Measurements from ENCODE around the gene PKLR.

Gene PKLR

DNA sequence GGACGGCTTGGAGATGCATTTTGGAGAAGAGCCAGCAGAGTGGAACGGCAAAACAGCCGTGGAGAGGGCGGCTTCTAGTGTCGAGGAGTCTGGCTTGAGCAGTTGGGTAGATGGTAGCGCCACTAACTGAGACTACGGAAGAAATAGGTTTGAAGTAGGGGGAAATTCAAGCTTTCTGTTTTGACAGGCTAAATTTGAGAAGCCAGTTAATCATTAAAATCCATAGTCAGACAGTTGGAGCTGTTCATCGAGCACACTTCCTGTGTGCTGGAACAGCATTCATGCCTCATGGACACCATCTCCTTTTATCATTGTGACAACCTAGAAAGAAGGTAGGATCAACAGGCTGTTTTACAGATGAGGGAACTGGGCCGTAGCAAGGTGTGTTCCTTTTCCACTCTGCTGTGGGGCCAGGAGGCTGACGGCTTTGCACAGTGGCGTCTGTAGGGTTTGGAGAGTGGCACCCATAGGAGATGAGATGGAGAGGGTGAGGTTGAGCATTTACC, 3.4 kb upstream of the PKLR start:
- H3K27me3 ChIP-seq (ENCODE audit: insufficient read depth, low read depth, severe bottlenecking) = no peaks in the 10 kb centered on the region
- H3K9me3 ChIP-seq (ENCODE audit: severe bottlenecking) = no peaks in the 10 kb centered on the region
- DNase-seq = no peak
- H3K36me3 ChIP-seq = peaks cover 4% of the 10 kb centered on the region
- no peak overlapping the region for H3K4me3 ChIP-seq (ENCODE audit: low read depth, low read length)
- TF ChIP-seq, protein P1, sequence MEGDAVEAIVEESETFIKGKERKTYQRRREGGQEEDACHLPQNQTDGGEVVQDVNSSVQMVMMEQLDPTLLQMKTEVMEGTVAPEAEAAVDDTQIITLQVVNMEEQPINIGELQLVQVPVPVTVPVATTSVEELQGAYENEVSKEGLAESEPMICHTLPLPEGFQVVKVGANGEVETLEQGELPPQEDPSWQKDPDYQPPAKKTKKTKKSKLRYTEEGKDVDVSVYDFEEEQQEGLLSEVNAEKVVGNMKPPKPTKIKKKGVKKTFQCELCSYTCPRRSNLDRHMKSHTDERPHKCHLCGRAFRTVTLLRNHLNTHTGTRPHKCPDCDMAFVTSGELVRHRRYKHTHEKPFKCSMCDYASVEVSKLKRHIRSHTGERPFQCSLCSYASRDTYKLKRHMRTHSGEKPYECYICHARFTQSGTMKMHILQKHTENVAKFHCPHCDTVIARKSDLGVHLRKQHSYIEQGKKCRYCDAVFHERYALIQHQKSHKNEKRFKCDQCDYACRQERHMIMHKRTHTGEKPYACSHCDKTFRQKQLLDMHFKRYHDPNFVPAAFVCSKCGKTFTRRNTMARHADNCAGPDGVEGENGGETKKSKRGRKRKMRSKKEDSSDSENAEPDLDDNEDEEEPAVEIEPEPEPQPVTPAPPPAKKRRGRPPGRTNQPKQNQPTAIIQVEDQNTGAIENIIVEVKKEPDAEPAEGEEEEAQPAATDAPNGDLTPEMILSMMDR (IDR thresholded peaks at IDR 0.05; ENCODE audit: low read depth, low read length) = no peak
- H3K27ac ChIP-seq = no peak overlapping the region

DNA sequence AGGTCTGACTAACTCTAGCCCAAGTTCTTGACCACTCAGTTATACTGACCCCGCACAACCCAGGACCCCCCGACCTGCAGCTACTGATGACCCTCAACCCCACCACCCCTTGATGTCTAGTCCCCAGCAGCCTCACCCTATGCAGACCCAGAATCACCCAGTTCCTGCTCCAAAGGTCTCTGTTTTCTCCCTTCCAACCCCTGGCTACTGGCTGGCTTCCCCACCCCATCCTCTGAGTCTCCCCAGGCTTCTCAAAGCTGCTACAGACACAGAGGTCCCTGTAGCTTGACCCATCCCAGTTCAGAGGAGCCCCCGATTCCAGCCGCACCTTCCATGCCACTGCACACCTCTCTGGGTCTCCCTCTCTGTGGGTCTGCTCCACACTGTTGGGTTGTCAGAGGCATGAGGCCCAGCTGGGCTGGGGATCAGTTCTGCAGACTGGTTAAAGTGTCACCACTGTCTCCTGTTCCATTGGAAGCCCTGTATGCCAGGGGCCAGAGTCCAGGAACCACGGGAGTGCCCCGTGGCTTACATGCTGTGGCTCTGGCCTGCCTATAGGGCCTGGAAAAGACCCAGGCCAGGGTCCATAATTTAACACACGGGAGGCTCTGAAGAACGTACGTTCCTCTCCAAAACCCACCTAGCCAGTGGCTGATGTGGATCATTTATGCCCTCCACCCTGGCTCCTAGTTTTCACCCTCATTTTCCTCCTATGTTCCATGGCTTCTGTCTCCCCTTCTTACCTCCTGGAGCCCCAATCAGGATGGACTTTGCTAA, 497 bp downstream of the PKLR start:
- H3K9me3 ChIP-seq (ENCODE audit: severe bottlenecking) = peaks cover 2% of the 10 kb centered on the region
- no peak for DNase-seq
- TF ChIP-seq, protein P1 (IDR thresholded peaks at IDR 0.05; ENCODE audit: low read depth, low read length) = no peak
- H3K4me3 ChIP-seq (ENCODE audit: low read depth, low read length) = no peak overlapping the region
- H3K27ac ChIP-seq = no peak overlapping the region
- H3K36me3 ChIP-seq = no peaks in the 10 kb centered on the region
- H3K27me3 ChIP-seq (ENCODE audit: insufficient read depth, low read depth, severe bottlenecking) = no peaks in the 10 kb centered on the region

- H3K36me3 ChIP-seq = no peaks in the 10 kb centered on the region
- no peaks in the 10 kb centered on the region for H3K27me3 ChIP-seq (ENCODE audit: insufficient read depth, low read depth, severe bottlenecking)
- no peak for DNase-seq
- H3K27ac ChIP-seq = no peak overlapping the region
- peaks cover 2% of the 10 kb centered on the region for H3K9me3 ChIP-seq (ENCODE audit: severe bottlenecking)
- TF ChIP-seq, protein P1 (IDR thresholded peaks at IDR 0.05; ENCODE audit: low read depth, low read length) = no peak
- no peak overlapping the region for H3K4me3 ChIP-seq (ENCODE audit: low read depth, low read length)
Measured at GRCh38 chr1:155300024-155300423, 1.2 kb downstream of the PKLR start.

DNA sequence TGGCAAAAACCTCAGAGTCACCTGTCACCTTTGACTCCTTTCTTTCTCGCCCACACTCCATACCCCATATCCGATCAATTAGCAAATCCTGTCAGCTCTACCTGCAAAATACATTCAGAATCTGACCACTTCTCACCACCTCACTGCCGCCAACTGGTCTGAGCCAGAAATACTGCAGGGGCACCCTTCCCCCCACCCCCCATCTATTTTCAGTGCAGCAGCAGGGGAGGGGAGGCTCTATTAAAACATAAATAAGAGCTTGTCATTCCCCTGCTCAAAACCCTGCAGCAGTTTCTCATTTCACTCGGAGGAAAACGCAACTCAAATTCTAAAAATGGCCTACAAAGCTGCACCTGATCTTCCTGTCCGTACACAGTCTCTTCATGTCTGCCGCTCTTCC, 3.9 kb downstream of the PKLR start:
- Histone ChIP-seq H3K9me3 (ENCODE audit: severe bottlenecking) (peaks cover 2% of the 10 kb centered on the region), H3K36me3 (no peaks in the 10 kb centered on the region), H3K4me3 (ENCODE audit: low read depth, low read length) (no peak overlapping the region), H3K27ac (no peak overlapping the region), H3K27me3 (ENCODE audit: insufficient read depth, low read depth, severe bottlenecking) (no peaks in the 10 kb centered on the region)
- DNase-seq = no peak
- TF ChIP-seq, protein P1 (IDR thresholded peaks at IDR 0.05; ENCODE audit: low read depth, low read length) = no peak

DNA sequence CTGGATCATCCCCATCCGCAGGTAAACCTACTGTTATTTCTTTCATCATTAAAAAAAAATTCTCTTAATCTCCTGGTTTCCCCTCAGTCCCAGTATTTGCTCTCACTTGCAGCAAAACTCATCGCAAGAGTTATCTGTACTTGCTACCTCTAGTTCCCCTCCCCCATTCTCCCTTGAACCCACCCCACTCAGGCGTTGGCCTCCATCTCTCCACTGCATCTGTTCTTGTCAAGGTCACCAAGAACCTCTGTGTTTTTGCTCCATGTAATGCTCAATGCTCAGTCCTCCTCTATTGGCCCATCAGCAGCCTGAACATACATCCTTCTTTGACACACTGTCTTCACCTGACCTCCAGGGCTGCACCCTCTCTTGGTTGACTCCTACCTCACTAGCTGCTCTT, 4.6 kb downstream of the PKLR start:
- Histone ChIP-seq H3K4me3 (ENCODE audit: low read depth, low read length) (no peak overlapping the region), H3K9me3 (ENCODE audit: severe bottlenecking) (peaks cover 2% of the 10 kb centered on the region), H3K36me3 (no peaks in the 10 kb centered on the region), H3K27ac (no peak overlapping the region), H3K27me3 (ENCODE audit: insufficient read depth, low read depth, severe bottlenecking) (no peaks in the 10 kb centered on the region)
- DNase-seq = no peak
- TF ChIP-seq, protein P1 (IDR thresholded peaks at IDR 0.05; ENCODE audit: low read depth, low read length) = no peak

DNA sequence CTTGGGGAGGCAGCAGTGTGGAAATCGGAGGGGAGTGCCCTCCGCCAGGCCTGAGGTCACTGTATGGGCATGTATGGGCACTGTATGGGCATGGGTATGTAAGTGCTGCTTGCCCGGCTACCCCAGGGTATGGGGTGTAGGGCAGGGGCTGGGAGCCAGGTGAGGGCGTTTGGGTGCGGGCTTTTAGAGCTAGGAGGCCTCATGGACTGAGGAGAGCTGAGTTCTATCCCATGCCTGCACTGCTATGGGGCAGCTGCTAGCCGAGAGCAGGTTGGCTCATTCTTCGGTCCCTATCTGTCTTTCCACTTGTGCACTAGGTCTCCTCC, 5.3 kb downstream of the PKLR start:
- DNase-seq = no peak
- TF ChIP-seq, protein P1 (IDR thresholded peaks at IDR 0.05; ENCODE audit: low read depth, low read length) = no peak
- Histone ChIP-seq H3K9me3 (ENCODE audit: severe bottlenecking) (peaks cover 2% of the 10 kb centered on the region), H3K36me3 (no peaks in the 10 kb centered on the region), H3K27me3 (ENCODE audit: insufficient read depth, low read depth, severe bottlenecking) (no peaks in the 10 kb centered on the region), H3K4me3 (ENCODE audit: low read depth, low read length) (no peak overlapping the region), H3K27ac (no peak overlapping the region)
